ENCODE data around the gene IL4R. TPM values are rescaled to one million over a fixed set of nuclear protein-coding genes. Genes with fewer than 3 reads are reported as not detected.
A peak's percentile ranks its signal among the peaks of the same experiment; 100 is the strongest.

IL4R gene
- total and polyA plus RNA-seq, 5 donors = 12.3 to 51.0 (median 23.2) TPM

GRCh38 chr16:27369806-27370205, 56.0 kb downstream of the IL4R start:
- no peak overlapping the region for H3K4me3 ChIP-seq (ENCODE audit: low read length)
- no peaks in the 10 kb centered on the region for H3K27me3 ChIP-seq (ENCODE audit: control insufficient read depth, insufficient read depth)
- WGBS = 82% methylated on average over 3 of the region's 3 CpGs
- H3K4me1 ChIP-seq (ENCODE audit: control insufficient read depth, insufficient read depth, low read length) = peaks cover 4% of the 10 kb centered on the region
- ATAC-seq = no peak
- intact Hi-C loops (cut with DNase I) = loop anchor here (2.0 to 10.0 kb wide), 6 partner anchors 135 to 195 kb away; no protein-coding TSS in a partner anchor
- no peak for DNase-seq
- H3K9me3 ChIP-seq (ENCODE audit: control insufficient read depth, low read length) = no peaks in the 10 kb centered on the region
- no peak overlapping the region for H3K27ac ChIP-seq (ENCODE audit: low read length)

- Histone ChIP-seq H3K4me3 (ENCODE audit: low read length) (no peak overlapping the region), H3K27ac (ENCODE audit: low read length) (no peak overlapping the region), H3K9me3 (ENCODE audit: control insufficient read depth, low read length) (no peaks in the 10 kb centered on the region), H3K27me3 (ENCODE audit: control insufficient read depth, insufficient read depth) (no peaks in the 10 kb centered on the region), H3K4me1 (ENCODE audit: control insufficient read depth, insufficient read depth, low read length) (peaks cover 4% of the 10 kb centered on the region)
- intact Hi-C loops (cut with DNase I) = loop anchor here in 2 of 4 donors (2.0 to 5.0 kb wide), 2 partner anchors 188 to 192 kb away; no protein-coding TSS in a partner anchor
- ATAC-seq = no peak
- no peak for DNase-seq
These were observed 56.5 kb downstream of the IL4R start for GRCh38 chr16:27370318-27370717.

GRCh38 chr16:27373312-27373711, 59.5 kb downstream of the IL4R start:
- 95% methylated on average over 3 of the region's 3 CpGs for WGBS
- DNase-seq (no peak), ATAC-seq (no peak)
- no peaks in the 10 kb centered on the region for H3K27me3 ChIP-seq (ENCODE audit: control insufficient read depth, insufficient read depth)
- no peak overlapping the region for H3K27ac ChIP-seq (ENCODE audit: low read length)
- H3K9me3 ChIP-seq (ENCODE audit: control insufficient read depth, low read length) = no peaks in the 10 kb centered on the region
- no peak overlapping the region for H3K4me3 ChIP-seq (ENCODE audit: low read length)
- intact Hi-C loops (cut with DNase I) = loop anchor here in 1 of 4 donors (5.0 kb wide), 1 partner anchor 191 kb away; no protein-coding TSS in a partner anchor
- H3K4me1 ChIP-seq (ENCODE audit: control insufficient read depth, insufficient read depth, low read length) = no peaks in the 10 kb centered on the region

- no peak for DNase-seq
- intact Hi-C loops (cut with DNase I) = loop anchor here in 1 of 4 donors (5.0 kb wide), 1 partner anchor 192 kb away; no protein-coding TSS in a partner anchor
- ATAC-seq = no peak
- Histone ChIP-seq H3K27ac (ENCODE audit: low read length) (peak overlapping the region; percentile 44), H3K4me3 (ENCODE audit: low read length) (no peak overlapping the region), H3K9me3 (ENCODE audit: control insufficient read depth, low read length) (no peaks in the 10 kb centered on the region), H3K27me3 (ENCODE audit: control insufficient read depth, insufficient read depth) (no peaks in the 10 kb centered on the region), H3K4me1 (ENCODE audit: control insufficient read depth, insufficient read depth, low read length) (no peaks in the 10 kb centered on the region)
- 65% methylated on average over 8 of the region's 8 CpGs for WGBS
These were observed 60.5 kb downstream of the IL4R start for GRCh38 chr16:27374221-27374803.

- no peaks in the 10 kb centered on the region for H3K27me3 ChIP-seq (ENCODE audit: control insufficient read depth, insufficient read depth)
- WGBS = 14% methylated on average over 9 of the region's 9 CpGs
- no peaks in the 10 kb centered on the region for H3K9me3 ChIP-seq (ENCODE audit: control insufficient read depth, low read length)
- intact Hi-C loops (cut with DNase I) = loop anchor here in 1 of 4 donors (5.0 kb wide), 1 partner anchor 193 kb away; no protein-coding TSS in a partner anchor
- no peak overlapping the region for H3K27ac ChIP-seq (ENCODE audit: low read length)
- H3K4me3 ChIP-seq (ENCODE audit: low read length) = no peak overlapping the region
- ATAC-seq = peak; percentile 86 to 93
- DNase-seq = peak; percentile 81 to 88 (median 86)
- H3K4me1 ChIP-seq (ENCODE audit: control insufficient read depth, insufficient read depth, low read length) = no peaks in the 10 kb centered on the region
These were observed 61.1 kb downstream of the IL4R start for GRCh38 chr16:27374804-27375425.

- no peaks in the 10 kb centered on the region for H3K27me3 ChIP-seq (ENCODE audit: control insufficient read depth, insufficient read depth)
- H3K27ac ChIP-seq (ENCODE audit: low read length) = no peak overlapping the region
- H3K4me1 ChIP-seq (ENCODE audit: control insufficient read depth, insufficient read depth, low read length) = no peaks in the 10 kb centered on the region
- WGBS = 61% methylated on average over 4 of the region's 4 CpGs
- intact Hi-C loops (cut with DNase I) = no loop called here
- peaks cover 2% of the 10 kb centered on the region for H3K9me3 ChIP-seq (ENCODE audit: control insufficient read depth, low read length)
- DNase-seq (no peak), ATAC-seq (no peak)
- H3K4me3 ChIP-seq (ENCODE audit: low read length) = no peak overlapping the region
These were observed 64.1 kb downstream of the IL4R start for GRCh38 chr16:27377666-27378485.

- no peaks in the 10 kb centered on the region for H3K4me1 ChIP-seq (ENCODE audit: control insufficient read depth, insufficient read depth, low read length)
These were observed 65.2 kb downstream of the IL4R start for GRCh38 chr16:27378871-27379481.

GRCh38 chr16:27379919-27380318, 66.1 kb downstream of the IL4R start:
- no peak for ATAC-seq
- Histone ChIP-seq H3K9me3 (ENCODE audit: control insufficient read depth, low read length) (peaks cover 2% of the 10 kb centered on the region), H3K27ac (ENCODE audit: low read length) (no peak overlapping the region), H3K4me3 (ENCODE audit: low read length) (no peak overlapping the region), H3K4me1 (ENCODE audit: control insufficient read depth, insufficient read depth, low read length) (no peaks in the 10 kb centered on the region), H3K27me3 (ENCODE audit: control insufficient read depth, insufficient read depth) (no peaks in the 10 kb centered on the region)
- no peak for DNase-seq
- intact Hi-C loops (cut with DNase I) = no loop called here
- WGBS = 95% methylated on average over 9 of the region's 9 CpGs

More at GRCh38 chr16:27378871-27379481, 65.2 kb downstream of the IL4R start:
- no peaks in the 10 kb centered on the region for H3K27me3 ChIP-seq (ENCODE audit: control insufficient read depth, insufficient read depth)
- WGBS = 69% methylated on average over 11 of the region's 11 CpGs
- H3K27ac ChIP-seq (ENCODE audit: low read length) = no peak overlapping the region
- intact Hi-C loops (cut with DNase I) = no loop called here
- ATAC-seq = no peak
- DNase-seq = no peak
- H3K9me3 ChIP-seq (ENCODE audit: control insufficient read depth, low read length) = peaks cover 2% of the 10 kb centered on the region
- H3K4me3 ChIP-seq (ENCODE audit: low read length) = no peak overlapping the region

- intact Hi-C loops (cut with DNase I) = no loop called here
- ATAC-seq (no peak), DNase-seq (no peak)
- no peak overlapping the region for H3K4me3 ChIP-seq (ENCODE audit: low read length)
- no peaks in the 10 kb centered on the region for H3K27me3 ChIP-seq (ENCODE audit: control insufficient read depth, insufficient read depth)
- no peaks in the 10 kb centered on the region for H3K4me1 ChIP-seq (ENCODE audit: control insufficient read depth, insufficient read depth, low read length)
- peaks cover 2% of the 10 kb centered on the region for H3K9me3 ChIP-seq (ENCODE audit: control insufficient read depth, low read length)
- no peak overlapping the region for H3K27ac ChIP-seq (ENCODE audit: low read length)
These were observed 67.5 kb downstream of the IL4R start for GRCh38 chr16:27381236-27381635.

- peaks cover 2% of the 10 kb centered on the region for H3K9me3 ChIP-seq (ENCODE audit: control insufficient read depth, low read length)
- no peak for DNase-seq
- WGBS = 80% methylated on average over 10 of the region's 10 CpGs
- H3K4me3 ChIP-seq (ENCODE audit: low read length) = no peak overlapping the region
- H3K27me3 ChIP-seq (ENCODE audit: control insufficient read depth, insufficient read depth) = no peaks in the 10 kb centered on the region
- ATAC-seq = no peak
- intact Hi-C loops (cut with DNase I) = no loop called here
- no peaks in the 10 kb centered on the region for H3K4me1 ChIP-seq (ENCODE audit: control insufficient read depth, insufficient read depth, low read length)
- no peak overlapping the region for H3K27ac ChIP-seq (ENCODE audit: low read length)
These were observed 68.4 kb downstream of the IL4R start for GRCh38 chr16:27381974-27382855.
